NCI-H146 treated with DMSO at 0.1 percent for 48 hours (cell line): ENCODE measurements around the gene CROCC.
"Not testable (repeated sequence)": the region's sequence is repeated elsewhere in the genome, so short reads cannot be mapped to it uniquely, and the experiment has no call there.

ENCODE experiments used
- DNase-seq: peaks from one replicate; lab custom pipeline; 2025; ENCODE audit not compliant: unreplicated experiment; lab: John Stamatoyannopoulos, UW

CROCC gene

GRCh38 chr1:16896316-16897055 is 25.2 kb upstream of the CROCC start:
- DNase-seq: peak; percentile 58

DNA sequence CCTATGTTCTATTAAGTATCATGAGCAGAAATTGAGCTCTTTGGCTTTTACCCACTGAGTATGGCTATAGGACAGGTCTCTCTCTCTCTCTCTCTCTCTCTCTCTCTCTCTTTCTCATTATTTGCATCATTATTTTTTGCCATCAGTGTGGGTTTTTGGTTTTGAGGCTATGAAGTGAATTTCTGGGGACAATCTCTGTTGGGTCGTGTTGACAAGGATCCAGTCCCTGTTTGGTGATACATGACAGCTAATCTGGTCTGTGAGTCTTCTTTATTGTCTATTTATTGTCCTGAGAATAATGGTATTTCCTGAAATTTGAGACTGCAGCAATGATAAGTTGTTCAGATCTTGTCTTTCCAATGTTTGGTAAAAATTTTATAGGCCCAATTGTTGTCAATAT is 24.1 kb upstream of the CROCC start:
- DNase-seq: not testable (repeated sequence)

DNA sequence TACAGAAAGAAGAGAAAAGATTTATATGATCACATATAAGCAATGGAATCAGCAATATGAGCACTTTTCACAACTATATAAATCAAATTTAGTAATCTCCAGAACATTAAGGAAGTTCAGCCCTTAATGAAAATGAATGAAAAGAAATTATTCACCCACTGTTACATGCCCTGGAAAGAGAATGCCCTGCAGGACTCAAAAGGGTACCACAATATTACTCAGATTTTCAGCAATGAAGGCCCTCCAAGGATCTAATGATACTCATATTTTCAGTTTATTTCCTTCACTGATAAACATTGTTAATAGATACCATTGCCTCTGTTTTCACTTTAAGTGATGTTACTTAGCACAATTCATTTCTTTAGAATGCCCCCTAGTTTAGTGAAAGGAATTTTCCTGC is 23.4 kb upstream of the CROCC start:
- DNase-seq: not testable (repeated sequence)

DNA sequence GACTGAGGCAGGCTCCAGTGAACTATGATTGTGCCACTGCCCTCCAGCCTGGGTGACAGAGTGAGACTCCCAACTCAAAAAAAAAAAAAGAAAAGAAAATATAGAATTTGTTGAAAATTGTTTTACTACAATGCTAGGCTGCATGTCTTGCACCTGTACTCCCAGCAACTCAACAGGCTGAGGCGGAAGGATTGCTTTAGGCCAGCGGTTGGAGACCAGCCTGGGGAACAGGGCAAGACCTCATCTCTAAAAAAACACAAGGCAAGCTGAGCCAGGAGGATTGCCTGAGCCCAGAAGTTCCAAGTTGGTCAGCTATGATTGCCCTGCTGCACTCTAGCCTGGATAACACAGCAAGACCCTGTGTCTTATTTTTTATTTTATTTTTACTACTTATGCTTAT is 22.7 kb upstream of the CROCC start:
- not testable (repeated sequence) for DNase-seq

DNA sequence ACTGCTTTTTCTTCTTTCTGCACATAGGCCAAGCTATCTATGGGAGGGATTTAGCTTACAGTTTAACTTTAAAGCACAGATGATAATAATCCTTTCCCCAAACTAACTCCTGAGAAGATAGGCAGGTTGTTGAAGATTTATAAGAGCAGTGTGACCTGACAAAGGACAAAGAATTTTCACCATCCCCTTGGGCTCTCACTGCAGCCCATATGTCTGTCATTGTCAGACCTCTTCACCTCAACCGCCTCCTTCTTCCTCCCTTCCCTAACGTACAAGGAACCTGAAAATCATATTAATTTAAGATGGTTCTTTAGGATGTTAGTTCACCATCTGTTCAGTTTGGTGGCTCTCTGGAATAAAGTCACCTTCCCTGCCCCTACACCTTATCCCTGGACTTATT is 21.0 kb upstream of the CROCC start:
- DNase-seq: no peak

DNA sequence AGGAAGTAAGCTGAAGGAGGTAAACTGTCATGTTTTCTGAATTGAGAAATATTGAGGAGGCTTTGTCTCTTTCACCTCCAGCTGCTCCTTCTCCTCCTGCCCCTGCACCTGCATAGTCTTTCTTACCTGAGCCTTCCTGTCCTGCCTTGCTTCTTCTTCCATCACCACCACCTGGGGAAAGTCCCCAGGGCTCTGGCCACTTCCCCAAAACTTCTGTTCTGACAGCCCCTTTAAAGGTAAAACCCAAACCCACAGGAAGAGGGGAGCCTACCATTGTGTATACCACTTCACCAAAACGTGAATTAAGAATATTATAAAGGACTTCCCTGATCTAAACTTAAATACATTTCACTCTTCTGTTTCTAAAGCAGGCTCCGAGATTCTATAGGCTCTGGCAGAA is 20.4 kb upstream of the CROCC start:
- DNase-seq: not testable (repeated sequence)

GRCh38 chr1:16903054-16903453 is 18.7 kb upstream of the CROCC start:
- no peak for DNase-seq

GRCh38 chr1:16903458-16903796 is 18.3 kb upstream of the CROCC start:
- no peak for DNase-seq

- DNase-seq: peak; percentile 91
These were observed 17.1 kb upstream of the CROCC start for GRCh38 chr1:16904560-16905109.

DNA sequence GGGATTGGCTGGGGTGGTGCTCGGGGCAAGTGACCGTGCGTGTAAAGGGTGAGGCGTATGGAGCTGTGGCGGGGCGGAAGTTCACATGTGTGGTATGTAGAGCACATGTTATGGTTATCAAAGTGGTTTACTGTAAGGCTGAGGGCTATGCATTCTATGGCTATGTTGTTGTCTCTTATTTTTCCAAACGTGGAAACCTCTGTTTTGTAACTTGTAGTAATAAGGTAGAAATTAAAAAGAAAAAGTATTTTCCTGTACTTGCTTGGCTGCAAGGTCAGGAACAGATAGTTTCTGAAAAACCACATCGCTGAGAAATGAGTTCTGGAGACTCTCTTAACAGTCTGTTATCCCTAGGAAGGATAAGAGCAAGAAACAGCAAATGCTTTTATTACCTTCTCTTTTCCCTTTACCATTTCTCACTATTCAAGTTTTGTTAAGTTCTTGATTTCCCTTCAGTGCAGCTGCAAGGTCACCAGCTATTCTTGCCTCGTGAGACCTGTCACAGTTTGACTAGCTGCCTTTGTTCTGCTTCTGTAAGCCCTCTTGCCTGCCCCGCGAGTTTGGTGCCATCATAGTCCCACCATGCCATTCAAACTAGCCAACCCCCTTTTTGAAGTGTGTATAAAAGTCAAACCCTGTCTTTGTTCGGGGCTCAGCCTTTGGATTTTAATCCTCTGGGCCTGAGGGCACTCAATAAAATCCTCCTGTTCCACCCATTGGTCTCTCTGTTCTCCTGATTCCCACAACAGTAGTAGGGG is 16.4 kb upstream of the CROCC start:
- peak; percentile 85 for DNase-seq

- no peak for DNase-seq
These were observed 15.6 kb upstream of the CROCC start for GRCh38 chr1:16905868-16906702.

DNA sequence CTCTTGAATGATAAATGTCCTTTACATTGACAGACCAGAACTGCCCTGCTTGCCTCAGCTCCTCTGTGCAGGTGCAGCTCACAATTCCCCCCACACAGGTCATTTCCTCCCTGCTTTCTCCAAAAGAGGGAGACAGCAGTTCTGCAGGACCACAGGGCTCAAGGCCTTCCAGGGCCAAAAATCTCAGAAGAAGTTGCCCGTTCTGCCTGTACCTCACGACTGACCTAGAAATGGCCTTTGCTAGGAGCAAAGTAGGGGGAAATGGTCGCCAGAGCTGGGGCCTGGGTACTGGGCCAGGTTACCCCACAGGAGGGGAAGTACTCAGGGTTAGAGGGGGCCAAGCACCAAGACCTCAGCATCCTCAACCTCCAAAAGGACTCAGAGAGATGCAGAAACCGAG is 14.9 kb upstream of the CROCC start:
- no peak for DNase-seq

- no peak for DNase-seq
These were observed 13.6 kb upstream of the CROCC start for GRCh38 chr1:16907870-16908758.

GRCh38 chr1:16911851-16912721 is 9.6 kb upstream of the CROCC start:
- DNase-seq: not testable (repeated sequence)

GRCh38 chr1:16912742-16913141 is 9.0 kb upstream of the CROCC start:
- DNase-seq: not testable (repeated sequence)

DNA sequence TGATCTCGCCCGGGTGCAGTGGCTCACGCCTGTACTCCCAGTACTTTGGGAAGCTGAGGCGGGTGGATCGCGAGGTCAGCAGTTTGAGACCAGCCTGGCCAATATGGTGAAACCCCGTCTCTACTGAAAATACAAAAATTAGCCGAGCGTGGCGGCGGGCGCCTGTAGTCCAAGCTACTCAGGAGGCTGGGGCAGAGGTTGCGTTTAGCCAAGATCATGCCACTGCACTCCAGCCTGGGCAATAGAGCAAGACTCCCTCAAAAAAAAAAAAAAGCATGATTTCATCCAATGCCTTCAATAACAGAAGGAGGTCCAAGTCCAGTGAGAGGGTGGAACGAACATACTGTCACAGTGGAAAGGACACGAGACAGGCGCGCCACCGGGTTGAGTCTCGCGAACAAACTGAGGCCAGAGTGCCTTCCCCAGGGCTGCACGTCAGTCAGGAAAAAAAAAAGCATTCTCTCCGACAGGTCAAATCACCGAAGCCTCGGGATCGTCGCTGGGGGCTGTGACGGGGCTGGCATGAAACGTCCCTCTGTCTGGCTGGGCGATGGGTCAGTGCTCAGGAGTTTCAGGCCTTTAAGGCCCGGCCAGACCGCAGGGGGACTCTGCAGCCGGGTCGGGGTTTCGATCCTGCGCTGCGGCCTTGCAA is 8.4 kb upstream of the CROCC start:
- DNase-seq: no peak

GRCh38 chr1:16913833-16914662 is 7.7 kb upstream of the CROCC start:
- DNase-seq: peak; percentile 80
